ENCODE measurements around the gene SMPD3.

GRCh38 chr16:68459457-68459856 is 11.1 kb upstream of the SMPD3 start:
- TF ChIP-seq CTCF (IDR thresholded peaks at IDR 0.05) (no peak), POLR2A (IDR thresholded peaks at IDR 0.05) (no peak)
